ENCODE measurements around the gene SLC1A7.

Gene SLC1A7

DNA sequence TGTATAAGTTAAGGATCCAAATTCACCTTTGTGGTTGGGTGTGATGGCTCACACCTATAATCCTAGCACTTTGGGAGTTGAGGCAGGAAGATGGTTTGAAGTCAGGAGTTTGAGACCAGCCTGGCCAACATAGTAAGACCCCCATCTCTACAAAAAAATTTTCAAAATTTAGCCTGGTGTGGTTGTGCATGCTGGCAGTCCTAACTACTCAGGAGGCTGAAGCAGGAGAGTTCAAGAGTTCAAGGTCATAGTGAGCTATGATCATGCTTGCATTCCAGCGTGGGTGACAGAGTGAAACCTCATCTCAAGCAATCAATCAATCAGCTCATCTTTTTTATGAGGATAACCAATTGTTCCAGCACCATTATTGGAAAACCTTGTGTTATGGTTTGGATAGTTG lies 16.5 kb upstream of the SLC1A7 start:
- no peak for DNase-seq

DNA sequence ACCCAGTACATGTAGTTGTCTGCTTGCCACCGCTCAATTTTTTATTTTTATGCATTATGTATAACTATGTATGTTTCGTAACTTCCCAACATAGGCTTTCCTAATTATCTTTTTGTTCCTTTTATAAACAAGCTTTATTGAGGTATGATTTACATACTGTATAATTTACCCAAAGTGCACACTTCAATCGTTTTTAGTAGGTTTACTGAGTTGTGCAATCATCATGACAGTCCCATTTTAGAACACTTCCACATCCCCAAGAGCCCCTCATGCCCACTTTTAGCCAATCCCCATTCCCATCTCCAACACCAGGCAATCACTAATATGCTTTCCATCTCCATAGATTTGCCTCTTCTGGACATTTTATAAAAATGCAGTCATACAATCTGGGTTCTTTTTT lies 14.3 kb upstream of the SLC1A7 start:
- DNase-seq = no peak

DNA sequence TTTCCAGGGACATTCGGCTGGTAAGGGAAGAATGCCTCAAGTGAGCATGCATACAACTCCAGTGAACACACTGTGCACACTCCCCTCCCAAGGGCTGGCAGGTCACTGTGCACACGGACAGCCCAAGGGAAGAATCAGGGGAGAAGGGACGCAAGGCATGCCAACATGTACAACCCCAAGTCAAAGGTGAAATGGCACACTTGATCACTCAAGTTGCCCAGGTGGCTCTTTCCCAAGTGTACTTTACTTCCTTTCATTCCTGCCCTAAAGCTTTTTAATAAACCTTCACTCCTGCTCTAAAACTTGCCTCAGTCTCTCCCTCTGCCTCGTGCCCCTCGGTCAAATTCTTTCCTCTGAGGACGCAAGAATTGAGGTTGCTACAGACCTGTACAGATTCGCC lies 13.5 kb upstream of the SLC1A7 start:
- no peak for DNase-seq

DNA sequence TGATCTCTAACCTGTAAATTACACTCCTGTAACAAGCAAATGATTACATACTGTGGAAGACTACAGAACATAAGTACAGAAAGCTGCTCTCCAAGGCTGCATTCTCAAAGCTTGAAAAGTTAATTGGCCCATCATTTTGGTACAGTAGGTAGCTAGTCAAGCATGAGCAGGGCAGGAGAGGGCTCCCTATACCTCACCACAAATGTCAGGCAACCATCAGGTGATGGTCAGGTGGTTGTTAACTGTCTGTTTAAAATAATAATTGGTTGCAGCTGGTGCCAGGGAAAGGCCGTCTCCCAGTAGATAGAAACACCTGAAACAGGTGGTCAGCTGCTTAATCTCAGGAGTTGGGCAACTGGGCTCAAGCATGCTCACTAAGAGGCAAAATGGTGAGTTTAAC lies 13.1 kb upstream of the SLC1A7 start:
- no peak for DNase-seq

DNA sequence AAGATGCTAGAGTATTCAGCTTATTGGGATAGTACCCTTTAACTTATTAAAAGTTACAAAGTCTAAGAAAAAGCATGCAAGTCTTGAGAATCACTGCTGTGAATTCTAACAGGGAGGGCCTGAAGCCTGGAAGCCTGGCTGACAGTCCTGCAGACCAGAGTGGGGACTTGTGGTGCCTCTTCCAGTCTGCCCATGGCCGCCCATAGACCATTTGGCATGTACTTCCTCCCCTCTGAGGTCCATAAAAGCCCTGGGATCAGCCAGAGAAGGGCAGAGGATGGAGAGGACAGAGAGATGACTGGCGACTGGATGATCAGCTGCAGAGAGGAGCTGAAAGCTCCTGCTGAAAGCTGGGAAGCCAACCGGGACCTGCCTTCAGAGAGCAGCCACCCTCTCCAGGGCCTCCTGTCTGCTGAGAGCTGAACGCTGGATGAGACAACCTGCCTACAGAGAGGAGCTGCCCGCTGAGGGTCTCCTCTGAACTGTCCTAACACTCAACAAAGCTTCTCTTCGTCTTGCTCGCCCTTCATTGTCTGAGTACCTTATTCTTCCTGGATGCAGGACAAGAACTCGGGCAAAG lies 12.5 kb upstream of the SLC1A7 start:
- DNase-seq = no peak

DNA sequence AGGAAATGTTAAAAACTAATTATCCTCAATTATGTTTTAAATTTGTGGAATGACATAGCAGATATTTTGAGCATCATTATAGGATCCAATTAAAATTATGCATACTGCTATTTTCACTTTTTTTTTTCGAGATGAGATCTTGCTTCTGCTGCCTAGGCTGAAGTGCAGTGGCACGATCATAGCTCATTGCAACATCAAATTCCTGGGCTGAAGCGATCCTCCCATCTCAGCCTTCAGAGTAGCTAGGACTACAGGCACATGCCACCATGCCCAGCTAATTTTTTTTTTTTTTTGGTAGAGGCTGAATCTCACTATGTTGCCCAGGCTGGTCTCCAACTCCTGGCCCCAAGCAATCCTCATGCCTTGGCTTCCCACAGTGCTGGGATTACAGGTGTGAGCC lies 11.3 kb upstream of the SLC1A7 start:
- DNase-seq = no peak

DNA sequence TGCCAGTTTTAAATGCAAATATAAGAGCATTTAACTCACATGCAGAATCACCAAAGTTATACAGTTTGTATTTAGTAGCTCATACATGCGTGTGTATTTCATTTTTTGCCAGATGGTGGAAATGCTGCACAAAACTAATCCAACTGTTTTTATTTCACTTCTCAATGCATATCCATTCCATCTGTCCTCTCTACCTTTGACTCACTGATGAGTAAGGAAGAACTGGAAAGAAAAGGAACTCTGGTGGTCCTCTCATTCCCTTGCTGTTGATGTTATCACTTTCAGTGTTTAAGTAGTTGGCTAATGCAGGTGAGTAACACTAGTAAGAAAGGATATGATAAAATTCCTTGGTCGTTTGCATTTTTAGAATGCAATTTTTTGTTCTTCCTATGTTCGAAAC lies 5.7 kb upstream of the SLC1A7 start:
- DNase-seq = no peak

DNA sequence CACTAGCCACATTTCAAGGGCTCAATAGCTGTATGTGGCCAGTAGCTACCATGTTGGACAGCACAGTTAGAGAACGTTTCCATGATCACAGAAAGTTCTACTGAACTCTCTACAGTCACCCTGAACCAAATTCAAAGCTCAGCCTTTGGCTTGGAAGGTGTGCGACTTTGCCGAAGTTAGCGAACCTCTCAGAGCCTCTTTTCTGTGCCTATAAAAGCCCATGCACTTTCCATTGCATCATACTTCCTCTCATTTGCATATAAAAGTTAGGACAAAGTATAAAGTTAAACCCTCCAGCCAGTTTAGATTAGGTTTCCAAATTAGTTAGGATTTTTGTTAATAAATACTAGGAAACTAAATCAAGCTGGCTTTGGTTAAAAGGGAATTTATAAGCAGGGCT lies 4.7 kb upstream of the SLC1A7 start:
- DNase-seq = no peak

DNA sequence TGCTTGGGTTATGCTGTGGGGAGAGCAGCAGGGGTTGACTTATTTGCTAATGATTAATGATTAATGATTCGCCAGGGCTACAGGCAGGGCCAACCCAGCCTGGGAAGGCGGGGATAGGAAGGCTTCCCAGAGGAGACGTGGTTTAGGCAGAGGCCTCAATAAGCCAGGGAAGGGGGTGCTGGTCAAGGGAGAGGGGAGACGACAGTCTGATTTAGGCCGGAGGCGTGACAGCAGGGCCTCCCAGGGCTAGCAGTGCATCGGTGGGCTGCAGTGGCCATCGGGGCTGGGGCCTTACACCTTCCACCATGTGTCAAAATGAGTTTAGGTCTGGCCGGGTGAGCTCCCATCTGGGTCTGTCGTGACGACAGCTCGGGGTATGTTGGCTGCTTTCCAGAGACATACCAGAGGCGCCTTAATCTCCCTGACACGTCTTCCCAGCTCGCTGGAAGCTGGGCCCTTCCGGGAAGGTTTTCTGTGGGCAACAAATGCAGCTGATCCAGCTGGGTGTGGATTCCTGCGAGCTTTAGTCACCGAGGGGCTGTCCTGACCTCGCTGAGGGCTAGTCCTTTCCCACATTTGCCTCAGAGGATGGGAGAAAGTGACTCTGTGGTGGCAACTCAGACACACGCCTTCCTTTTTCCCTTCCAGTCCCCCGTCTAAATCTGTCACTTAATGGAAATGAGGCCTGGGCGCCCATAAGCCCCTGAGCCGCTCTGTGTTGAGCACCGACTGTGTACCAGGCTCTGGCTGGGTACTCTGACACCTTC lies 3.7 kb upstream of the SLC1A7 start:
- no peak for DNase-seq

DNA sequence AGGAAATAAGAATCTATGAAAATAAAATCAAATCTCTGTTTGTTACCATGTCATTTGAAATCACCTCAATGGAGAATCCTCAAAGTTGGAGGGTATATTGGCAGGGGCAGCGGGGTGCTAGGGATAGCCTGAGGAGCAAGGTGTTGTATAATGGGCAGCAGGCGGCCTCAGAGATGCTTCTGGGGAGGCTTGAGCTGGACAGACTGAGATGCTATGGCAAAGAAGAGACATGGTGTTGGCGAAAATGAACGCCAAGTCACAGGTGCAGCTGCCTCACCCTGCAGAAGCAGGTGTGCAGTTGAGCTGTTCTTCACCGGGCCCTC lies 3.1 kb upstream of the SLC1A7 start:
- no peak for DNase-seq

DNA sequence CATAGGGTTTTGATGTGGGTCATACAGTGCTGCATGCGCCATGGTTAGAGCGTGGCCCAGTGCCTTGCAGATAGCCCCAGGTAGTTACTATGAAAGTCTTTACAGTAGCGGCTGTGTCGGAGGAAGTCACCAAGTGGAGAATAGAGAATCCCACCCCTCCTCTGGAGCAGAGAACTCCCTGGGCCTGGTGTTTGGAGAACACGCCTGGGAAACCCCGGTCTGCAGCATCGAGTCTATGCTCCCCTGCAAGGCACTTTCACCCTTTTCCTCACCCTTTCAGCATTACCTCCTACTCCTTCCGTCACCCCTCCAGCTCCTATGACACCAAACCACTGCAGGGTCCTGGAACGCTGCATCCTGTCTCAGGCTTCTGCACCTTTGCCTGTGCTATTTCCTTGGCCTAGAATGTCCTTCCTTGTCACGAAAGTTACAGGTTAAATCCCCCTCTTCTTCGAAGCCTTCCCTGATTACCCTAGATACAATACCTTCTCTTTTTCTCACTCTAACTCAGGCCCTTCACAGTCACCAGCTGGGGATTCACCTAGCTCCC lies 2.7 kb upstream of the SLC1A7 start:
- DNase-seq = no peak

DNA sequence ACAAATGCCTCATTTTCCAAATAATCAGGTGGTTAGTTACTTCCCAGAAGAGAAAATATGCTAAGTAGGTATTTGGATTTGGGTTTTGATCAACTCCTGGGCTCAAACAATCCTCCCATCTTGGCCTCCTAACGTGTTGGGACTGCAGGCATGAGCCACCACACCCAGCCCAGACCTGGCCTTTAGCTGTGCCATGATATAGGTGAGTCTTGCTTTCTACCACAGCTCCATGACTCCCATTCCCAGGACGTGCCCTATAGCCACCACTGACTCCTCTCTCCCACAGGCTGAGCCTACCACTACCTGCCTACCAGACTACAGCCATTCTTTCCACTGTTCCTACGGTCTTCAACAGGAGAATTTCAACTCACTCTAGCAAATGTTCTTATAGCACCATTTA lies 1.8 kb upstream of the SLC1A7 start:
- DNase-seq = no peak

DNA sequence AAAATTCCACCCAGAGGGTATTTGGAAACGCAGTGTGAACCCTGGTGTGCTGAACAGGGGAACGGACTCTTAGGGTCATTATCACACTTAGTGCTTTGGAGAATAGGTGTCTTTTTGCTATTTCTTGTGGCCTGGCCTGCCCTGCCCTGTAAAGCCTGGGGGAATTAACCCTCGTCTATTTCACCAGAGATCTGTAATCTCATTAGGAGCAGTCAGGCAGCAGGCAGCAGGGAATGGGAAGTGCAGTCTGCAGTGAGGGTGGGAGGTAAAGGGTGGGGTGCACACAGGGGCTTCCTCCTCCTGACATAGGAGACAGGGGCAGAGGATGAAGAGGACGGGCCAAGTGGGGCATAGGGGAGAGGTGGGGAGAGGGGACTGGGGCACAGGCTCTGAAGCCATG lies 1.1 kb upstream of the SLC1A7 start:
- no peak for DNase-seq

DNA sequence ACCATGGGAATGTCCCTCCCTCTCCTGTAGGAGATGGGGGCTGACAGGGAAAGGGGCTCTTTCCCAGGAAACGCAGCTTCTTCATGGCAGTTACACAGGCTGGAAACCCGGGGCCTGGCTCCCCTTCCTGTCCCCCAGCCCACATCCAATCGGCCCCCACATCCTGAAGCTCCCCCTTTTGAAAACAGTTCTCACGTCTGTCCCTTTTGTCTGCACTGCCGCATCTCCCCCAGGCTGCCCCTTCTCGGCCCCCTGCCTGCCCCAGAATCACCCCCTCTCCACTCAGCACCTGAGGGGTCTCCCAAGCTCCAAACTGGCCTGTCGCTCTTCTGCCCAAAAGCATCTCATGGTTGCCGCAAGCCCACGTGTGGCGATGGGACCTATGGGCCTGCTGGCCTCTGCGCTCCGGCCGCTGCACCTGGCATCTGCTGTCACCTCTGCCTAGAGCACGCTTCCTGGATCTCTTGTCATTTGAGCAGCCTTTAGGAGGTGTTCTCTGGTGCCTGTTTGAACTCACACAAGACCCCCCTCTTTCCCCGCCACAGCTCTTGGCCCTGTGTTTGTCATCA lies 867 bp downstream of the SLC1A7 start:
- no peak for DNase-seq

DNA sequence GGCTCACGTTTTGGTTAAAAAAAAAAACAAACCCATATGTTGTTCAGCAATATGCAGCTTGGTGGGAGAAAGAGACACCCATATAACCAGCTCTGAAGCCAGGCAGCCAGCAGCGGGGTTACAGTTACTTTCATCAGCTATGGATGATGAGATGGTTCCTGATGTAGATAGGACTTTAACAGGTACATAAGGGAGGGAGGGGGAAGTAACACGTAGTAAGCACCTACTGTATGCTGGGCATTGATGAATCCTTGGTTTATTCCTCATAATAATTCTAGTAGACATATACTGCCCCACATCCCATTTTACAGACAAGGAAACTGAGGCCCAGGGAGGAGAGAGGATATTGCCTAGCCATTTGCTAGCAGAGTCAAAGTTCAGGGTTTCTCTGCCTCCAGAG lies 2.0 kb downstream of the SLC1A7 start:
- no peak for DNase-seq

DNA sequence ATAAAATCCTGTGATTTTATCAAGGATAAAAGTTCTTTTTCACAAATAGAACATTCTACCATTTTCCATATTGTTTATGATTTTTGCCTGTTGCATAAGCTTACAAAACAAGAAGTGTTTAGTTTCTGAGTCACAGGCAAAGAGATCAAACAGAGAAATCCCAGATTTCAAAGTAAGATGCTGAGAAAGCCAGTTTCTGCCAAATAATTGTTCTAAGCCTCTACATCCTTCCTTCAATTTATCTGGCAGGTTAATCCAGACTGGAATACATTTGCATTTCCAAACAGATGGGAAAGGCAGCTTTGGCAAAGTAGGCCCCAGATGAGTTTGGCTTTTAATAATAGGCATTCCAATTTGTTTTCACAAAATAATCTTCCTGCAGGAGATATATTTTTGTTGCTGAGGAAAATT lies 2.5 kb downstream of the SLC1A7 start:
- no peak for DNase-seq

DNA sequence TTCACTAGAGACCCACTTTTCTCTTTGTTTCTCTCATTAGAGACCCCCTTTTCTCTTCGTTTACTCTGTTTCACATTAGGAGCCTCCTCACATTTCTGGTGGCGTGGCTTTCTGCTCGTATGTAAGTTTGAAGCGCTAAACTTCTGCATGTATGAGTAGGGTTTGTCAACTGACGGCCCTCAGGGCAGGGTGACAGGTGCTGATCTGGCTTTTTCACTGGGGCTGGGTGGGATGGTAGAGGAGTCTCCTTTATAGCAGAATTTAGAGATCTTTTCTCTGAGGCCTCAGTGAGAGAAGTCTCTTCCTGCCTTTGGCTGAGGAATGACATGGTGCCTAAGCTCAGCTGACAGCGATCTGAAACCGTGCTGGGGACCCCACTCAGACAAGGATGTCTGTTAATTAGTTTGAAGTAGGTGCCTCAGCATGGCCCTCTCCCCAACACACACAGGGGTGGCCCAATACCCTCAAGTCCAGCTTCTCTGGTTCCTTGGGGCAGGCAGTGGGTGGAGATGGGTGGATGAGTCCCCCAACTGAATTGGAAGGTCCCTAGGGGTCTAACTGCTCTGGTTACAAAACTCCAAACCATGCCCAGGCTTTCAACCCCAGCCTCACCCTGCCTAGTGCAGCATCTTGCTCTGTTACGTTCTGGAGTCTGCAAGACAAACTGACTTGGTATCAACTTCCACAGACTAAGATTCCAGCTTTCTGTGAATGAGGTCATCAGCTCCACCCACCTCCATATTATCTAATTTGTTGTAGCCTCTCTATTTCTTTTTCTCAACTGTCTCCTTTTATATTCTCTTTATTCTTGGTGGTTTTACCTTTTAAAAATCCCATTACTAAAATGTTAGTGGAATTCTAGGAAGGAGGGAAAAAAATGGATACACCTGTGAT lies 3.2 kb downstream of the SLC1A7 start:
- no peak for DNase-seq

DNA sequence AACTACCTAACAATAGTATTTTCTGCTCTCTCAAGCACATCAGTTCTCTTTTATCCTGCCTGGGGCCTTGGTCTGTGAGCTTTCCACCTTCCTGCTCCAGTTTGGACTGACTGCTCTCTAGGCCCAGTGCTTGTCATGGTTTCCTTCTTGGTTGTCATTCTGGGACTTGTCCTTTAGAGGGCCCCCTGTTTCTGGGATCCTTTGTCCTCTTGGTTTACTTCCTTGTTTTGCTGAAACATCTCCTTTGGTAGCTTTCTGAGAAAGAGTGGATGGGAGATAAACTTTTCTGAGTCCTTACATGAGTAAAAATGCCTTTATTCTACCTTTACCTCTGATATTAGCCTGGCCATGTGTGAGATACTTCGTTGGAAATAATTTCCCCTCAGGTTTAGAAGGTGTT lies 4.7 kb downstream of the SLC1A7 start:
- DNase-seq = peak; percentile 13

DNA sequence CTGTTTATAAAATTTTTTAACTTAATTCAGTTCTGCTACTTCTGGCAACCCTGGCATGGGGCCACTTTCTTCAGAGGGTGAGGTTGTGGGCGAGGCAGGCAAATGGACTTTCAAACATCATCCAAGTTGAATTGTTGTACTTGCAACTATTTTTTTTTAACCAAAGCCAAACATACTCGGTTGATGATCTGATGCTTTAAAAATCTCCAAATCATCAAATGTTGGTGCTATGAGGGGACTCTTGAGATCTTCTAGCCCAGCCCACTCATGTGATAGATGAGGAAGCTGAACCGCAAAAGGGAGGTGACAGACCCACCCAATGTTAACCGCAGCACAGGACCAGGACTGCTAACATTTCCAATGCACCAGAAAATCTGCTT lies 6.7 kb downstream of the SLC1A7 start:
- DNase-seq = no peak

DNA sequence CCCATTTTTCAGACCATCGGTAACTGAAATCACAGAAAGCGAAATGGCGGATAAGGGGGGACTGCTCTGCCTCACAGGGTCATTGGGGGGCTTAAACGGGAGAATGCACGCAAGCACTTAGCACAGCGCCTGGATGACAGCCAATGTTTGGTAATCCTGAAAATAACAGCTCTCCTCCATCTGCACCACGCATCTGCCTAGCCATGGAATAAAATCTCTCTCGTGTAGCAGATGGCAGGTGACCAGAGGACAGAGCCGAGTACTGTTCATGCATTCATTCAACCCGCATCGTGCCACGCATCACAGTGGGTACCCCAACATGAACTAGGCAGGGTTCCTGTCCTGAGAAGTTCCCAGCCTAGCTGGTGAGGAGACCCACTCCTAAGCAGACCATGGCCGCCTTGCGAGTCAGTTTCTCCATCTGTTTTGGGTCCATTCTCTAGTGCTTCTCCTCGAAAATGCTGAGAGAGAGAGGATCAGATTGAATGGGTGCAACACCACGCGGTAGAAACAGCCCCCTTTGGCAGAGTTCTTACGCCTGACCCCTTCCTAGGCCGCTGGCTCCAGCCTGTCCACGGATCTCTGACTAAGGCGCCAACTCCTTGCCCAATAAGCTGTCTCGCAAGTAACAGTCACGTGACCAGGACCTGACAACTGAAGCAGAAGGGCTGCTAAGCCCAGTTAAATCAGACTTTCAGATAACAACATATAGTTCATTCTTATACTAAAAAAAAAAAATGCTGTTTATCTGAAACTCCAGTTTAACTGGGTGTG lies 7.3 kb downstream of the SLC1A7 start:
- DNase-seq = no peak

DNA sequence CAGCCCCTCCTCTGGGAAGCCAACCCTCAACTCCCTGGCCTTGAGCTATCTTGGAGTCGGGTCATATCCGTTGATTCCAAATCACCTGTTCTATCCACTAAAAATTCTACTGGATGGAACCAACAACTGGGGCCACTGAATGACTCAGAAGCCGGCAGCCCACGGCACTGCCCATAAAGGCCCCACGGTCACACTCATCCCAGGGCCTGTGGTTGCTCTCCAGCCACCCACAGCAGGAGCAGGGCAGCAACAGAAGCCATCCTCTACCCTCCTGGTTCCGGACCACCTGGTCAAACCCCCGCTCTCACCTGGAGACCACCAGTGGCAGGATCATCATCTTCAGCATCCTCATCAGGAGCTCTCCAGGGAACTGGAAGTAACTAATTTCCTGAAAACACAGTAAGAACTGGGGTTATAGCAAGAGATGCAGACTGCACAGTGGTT lies 8.4 kb downstream of the SLC1A7 start:
- no peak for DNase-seq

DNA sequence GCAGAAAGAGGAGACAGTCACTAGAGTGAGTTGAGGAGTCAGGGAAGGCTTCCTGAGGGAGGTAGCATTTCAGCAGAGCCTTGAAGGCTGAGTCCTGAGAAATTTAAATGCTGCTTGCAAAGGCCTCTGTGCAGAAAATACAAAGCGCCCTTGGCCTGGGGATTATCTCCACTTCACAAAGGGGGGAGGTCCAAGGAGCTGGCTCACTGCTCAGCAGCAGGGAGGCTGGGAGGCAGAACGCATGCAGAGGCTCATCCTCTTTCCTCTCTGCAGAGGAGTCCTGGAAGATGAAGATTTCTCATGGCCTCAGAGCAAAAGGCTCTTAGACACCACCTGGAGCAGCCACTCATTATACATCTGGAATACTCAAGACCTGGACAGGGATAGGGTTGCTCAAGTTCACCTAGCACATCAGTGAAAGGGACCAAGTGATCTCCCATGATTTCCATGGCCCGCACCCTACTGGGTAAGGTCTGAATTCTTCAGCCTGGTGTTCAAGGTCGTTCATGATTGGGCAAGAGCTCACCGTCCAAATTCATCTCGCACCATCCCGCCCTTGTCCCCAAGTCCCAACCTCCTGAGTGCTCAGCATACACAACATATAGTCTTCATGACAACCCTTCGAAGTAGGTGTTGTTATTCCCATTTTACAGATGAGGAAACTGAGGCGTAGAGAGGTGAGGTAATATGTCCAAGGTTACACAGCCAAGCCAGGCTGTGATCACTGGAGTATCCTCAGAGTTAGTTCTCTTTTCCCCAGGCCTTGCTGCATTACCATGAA lies 9.0 kb downstream of the SLC1A7 start:
- DNase-seq = no peak
